Gastroesophageal sphincter (tissue), 4 donors: ENCODE measurements around the gene PLCG1. TPM values are rescaled to one million over a fixed set of nuclear protein-coding genes. Genes with fewer than 3 reads are reported as not detected.
A peak's percentile ranks its signal among the peaks of the same experiment; 100 is the strongest.

Source experiments
- ATAC-seq: fragments of 150-250 bp; one replicate; pipeline ENCODE4 v1.9.1; 2016; ENCODE audit warnings: mild to moderate bottlenecking, moderate library complexity
- H3K27ac ChIP-seq, 4 donors: fragments of 200-600 bp; sonication (generic) in 3 of 4; 1 replicate in 3 of 4; 2 replicates in 1 of 4; pipeline ENCODE4 v1.5.1; 2016 to 2019
- H3K27me3 ChIP-seq: fragments of 200-600 bp; sonication (generic); one replicate; pipeline ENCODE4 v1.5.1; 2019
- H3K36me3 ChIP-seq, 2 donors: fragments of 200-600 bp; sonication (generic); one replicate each; pipeline ENCODE4 v1.5.1; 2019; ENCODE audit warnings: control low read depth in 1 of 2
- H3K4me1 ChIP-seq, 3 donors: fragments of 200-600 bp; sonication (generic); 1 replicate in 2 of 3; 2 replicates in 1 of 3; pipeline ENCODE4 v1.5.1; 2016 to 2019; ENCODE audit warnings: control low read depth in 2 of 3
- H3K4me3 ChIP-seq, 2 donors: fragments of 200-600 bp; sonication (generic); one replicate each; pipeline ENCODE4 v1.5.1; 2019; ENCODE audit warnings: mild to moderate bottlenecking in 1 of 2, moderate library complexity in 1 of 2
- H3K9me3 ChIP-seq, 3 donors: fragments of 200-600 bp; sonication (generic); one replicate each; pipeline ENCODE4 v1.5.1; 2017 to 2019; ENCODE audit warnings: control low read depth in 2 of 3
- CTCF ChIP-seq, 4 experiments: fragments of 200-600 bp in 2 of 4; fragments of 450-650 bp in 2 of 4; sonication (generic) in 1 of 4; IDR thresholded peaks; one replicate each; pipeline ENCODE4 v1.5.1; 2017 to 2019; ENCODE audit warnings: antibody characterized with exemption in 4 of 4, mild to moderate bottlenecking in 2 of 4, moderate library complexity in 2 of 4
- EP300 ChIP-seq: sonication (generic); formaldehyde crosslinking; IDR thresholded peaks from one replicate; pipeline ENCODE4 v1.6.1; 2017; ENCODE audit warnings: antibody characterized with exemption, mild to moderate bottlenecking
- POLR2A ChIP-seq, 2 donors: fragments of 450-650 bp; IDR thresholded peaks; one replicate each; pipeline ENCODE4 v1.6.1; 2017; ENCODE audit warnings: antibody characterized with exemption in 2 of 2, mild to moderate bottlenecking in 2 of 2, moderate library complexity in 1 of 2
- POLR2AphosphoS5 ChIP-seq: sonication (generic); formaldehyde crosslinking; IDR thresholded peaks from one replicate; pipeline ENCODE4 v1.6.1; 2017; ENCODE audit warnings: antibody characterized with exemption
- WGBS, 2 donors: methylation state at CpG; one replicate each; pipeline ENCODE4 v1.1.5; 2018; ENCODE audit warnings: low coverage in 1 of 2; 5-methylcytosine and 5-hydroxymethylcytosine counted together
- total RNA-seq, 4 donors: library from RNA; depleted of rRNA; stranded (reverse); fragments of >200 nt; gene quantifications; one replicate each; pipeline ENCODE4 v1.1.0, GENCODE V29; 2016

PLCG1 gene
- total RNA-seq, 4 donors from 2014 or later = 42.3 to 173 (median 94.7) TPM

DNA sequence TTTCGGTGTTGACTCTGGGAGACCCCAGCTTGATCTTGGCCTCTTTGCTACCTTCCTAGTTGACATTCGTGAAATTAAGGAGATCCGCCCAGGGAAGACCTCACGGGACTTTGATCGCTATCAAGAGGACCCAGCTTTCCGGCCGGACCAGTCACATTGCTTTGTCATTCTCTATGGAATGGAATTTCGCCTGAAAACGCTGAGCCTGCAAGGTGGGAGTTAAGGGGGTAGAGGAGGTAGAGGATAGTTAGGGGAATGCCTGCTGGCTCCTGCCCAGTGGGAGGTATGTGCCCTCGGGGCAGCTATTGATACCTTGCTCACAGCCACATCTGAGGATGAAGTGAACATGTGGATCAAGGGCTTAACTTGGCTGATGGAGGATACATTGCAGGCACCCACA is 22.2 kb downstream of the PLCG1 start:
- H3K27ac ChIP-seq = peak overlapping the region in 1 of 4 donors; percentile 39
- no peak overlapping the region for H3K4me3 ChIP-seq
- TF ChIP-seq CTCF (IDR thresholded peaks at IDR 0.05) (no peak), POLR2A (IDR thresholded peaks at IDR 0.05) (no peak), POLR2AphosphoS5 (no peak), EP300 (no peak)
- peaks cover 0 to 64% (median 10%) of the 10 kb centered on the region in 3 donors for H3K4me1 ChIP-seq
- no peaks in the 10 kb centered on the region for H3K9me3 ChIP-seq
- 76 to 96% methylated on average over 5 of the region's 10 CpGs for WGBS, 2 donors
- ATAC-seq = no peak
- no peaks in the 10 kb centered on the region for H3K27me3 ChIP-seq
- H3K36me3 ChIP-seq = peaks cover 0 to 49% of the 10 kb centered on the region in 2 donors

GRCh38 chr20:41160686-41161085 is 23.3 kb downstream of the PLCG1 start:
- WGBS, 2 donors = 84 to 89% methylated on average over 2 of the region's 2 CpGs
- H3K4me3 ChIP-seq = no peak overlapping the region
- H3K27me3 ChIP-seq = no peaks in the 10 kb centered on the region
- no peak for TF ChIP-seq POLR2A (IDR thresholded peaks at IDR 0.05)
- TF ChIP-seq POLR2AphosphoS5 = no peak
- no peak for TF ChIP-seq CTCF (IDR thresholded peaks at IDR 0.05)
- H3K36me3 ChIP-seq = peaks cover 0 to 60% of the 10 kb centered on the region in 2 donors
- ATAC-seq = no peak
- peak overlapping the region in 1 of 4 donors; percentile 39 for H3K27ac ChIP-seq
- H3K4me1 ChIP-seq = peaks cover 0 to 53% (median 4%) of the 10 kb centered on the region in 3 donors
- no peaks in the 10 kb centered on the region for H3K9me3 ChIP-seq

DNA sequence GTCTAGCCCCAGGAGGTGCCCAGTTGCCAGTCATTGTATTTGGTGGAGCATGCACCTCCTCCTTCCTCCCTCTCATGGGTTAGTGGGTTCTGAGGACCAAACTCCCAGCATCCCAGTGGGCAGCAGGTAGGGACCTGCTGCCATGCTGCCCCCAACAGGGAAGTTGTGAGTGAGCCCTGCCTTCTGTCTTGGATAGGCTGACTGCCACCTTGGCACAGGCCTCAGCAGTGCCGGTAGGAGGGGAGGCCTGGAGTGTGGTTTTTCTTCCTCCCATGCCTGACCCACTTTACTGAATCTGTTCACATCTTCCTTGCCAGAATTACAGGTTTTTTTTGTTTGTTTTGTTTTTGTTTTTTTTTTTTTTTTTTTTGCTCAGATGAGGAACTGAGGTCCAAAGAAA is 24.5 kb downstream of the PLCG1 start:
- Histone ChIP-seq H3K9me3 (no peaks in the 10 kb centered on the region), H3K4me1 (peaks cover 0 to 41% (median under 1%) of the 10 kb centered on the region in 3 donors), H3K27ac (peak overlapping the region in 2 of 4 donors; percentile 30 to 33), H3K4me3 (no peak overlapping the region), H3K27me3 (no peaks in the 10 kb centered on the region), H3K36me3 (peaks cover 0 to 72% of the 10 kb centered on the region in 2 donors)
- WGBS, 2 donors = 17 to 50% methylated on average over 1 of the region's 1 CpG
- no peak for ATAC-seq
- TF ChIP-seq CTCF (IDR thresholded peaks at IDR 0.05) (no peak), EP300 (no peak), POLR2AphosphoS5 (no peak), POLR2A (IDR thresholded peaks at IDR 0.05) (no peak)

GRCh38 chr20:41162396-41162795 is 25.1 kb downstream of the PLCG1 start:
- H3K4me3 ChIP-seq = no peak overlapping the region
- peaks cover 0 to 37% (median 0%) of the 10 kb centered on the region in 3 donors for H3K4me1 ChIP-seq
- 88 to 92% methylated on average over 2 to 3 of the region's 11 CpGs for WGBS, 2 donors
- no peaks in the 10 kb centered on the region for H3K27me3 ChIP-seq
- TF ChIP-seq CTCF (IDR thresholded peaks at IDR 0.05) = no peak
- no peak for TF ChIP-seq POLR2AphosphoS5
- no peak for TF ChIP-seq EP300
- TF ChIP-seq POLR2A (IDR thresholded peaks at IDR 0.05) = no peak
- H3K27ac ChIP-seq = peak overlapping the region in 2 of 4 donors; percentile 30 to 33
- ATAC-seq = no peak
- no peaks in the 10 kb centered on the region for H3K9me3 ChIP-seq
- peaks cover 0 to 77% of the 10 kb centered on the region in 2 donors for H3K36me3 ChIP-seq

DNA sequence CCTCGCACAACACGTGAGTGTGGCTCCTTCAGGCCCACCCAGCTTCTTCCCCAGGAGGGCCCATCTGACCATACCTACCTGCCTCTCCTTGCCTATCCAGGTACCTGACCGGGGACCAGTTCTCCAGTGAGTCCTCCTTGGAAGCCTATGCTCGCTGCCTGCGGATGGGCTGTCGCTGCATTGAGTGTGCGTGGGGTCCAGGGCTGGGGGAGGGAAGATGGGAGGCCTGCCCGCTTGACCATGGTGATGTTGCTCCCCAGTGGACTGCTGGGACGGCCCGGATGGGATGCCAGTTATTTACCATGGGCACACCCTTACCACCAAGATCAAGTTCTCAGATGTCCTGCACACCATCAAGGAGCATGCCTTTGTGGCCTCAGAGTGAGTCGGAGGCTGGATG is 26.5 kb downstream of the PLCG1 start:
- peaks cover 0 to 23% (median 0%) of the 10 kb centered on the region in 3 donors for H3K4me1 ChIP-seq
- WGBS, 2 donors = 82 to 100% methylated on average over 3 of the region's 11 CpGs
- no peak for ATAC-seq
- H3K27me3 ChIP-seq = no peaks in the 10 kb centered on the region
- no peak overlapping the region for H3K27ac ChIP-seq
- peaks cover 0 to 91% of the 10 kb centered on the region in 2 donors for H3K36me3 ChIP-seq
- no peak overlapping the region for H3K4me3 ChIP-seq
- TF ChIP-seq POLR2AphosphoS5 (no peak), POLR2A (IDR thresholded peaks at IDR 0.05) (no peak), EP300 (no peak), CTCF (IDR thresholded peaks at IDR 0.05) (no peak)
- no peaks in the 10 kb centered on the region for H3K9me3 ChIP-seq
